NB4 (cell line): ENCODE measurements around the gene FNIP2.

ENCODE experiments used
- CTCF ChIP-seq: IDR thresholded peaks from one replicate; pipeline ENCODE4 v1.5.1; 2012; ENCODE audit warnings: low read depth, low read length
- MYC ChIP-seq: IDR thresholded peaks from 2 replicates; pipeline ENCODE4 v1.6.1; 2011; ENCODE audit warnings: low read depth, low read length
- POLR2A ChIP-seq: IDR thresholded peaks from 2 replicates; pipeline ENCODE4 v1.6.1; 2011; ENCODE audit warnings: mild to moderate bottlenecking; ENCODE audit not compliant: insufficient read length; ENCODE audit errors: extremely low read depth

GRCh38 chr4:158884280-158884679 is 115.5 kb downstream of the FNIP2 start:
- no peak for TF ChIP-seq CTCF
- TF ChIP-seq POLR2A, result no peak
- no peak for TF ChIP-seq MYC
